GM18526 (cell line): ENCODE measurements around the gene OR2G3.

Experiments
- POLR2A ChIP-seq: IDR thresholded peaks from 3 replicates; pipeline ENCODE4 v1.6.1; 2011; ENCODE audit not compliant: insufficient read length; ENCODE audit errors: extremely low read depth

Gene OR2G3

GRCh38 chr1:247605286-247605685 lies at the start of gene OR2G3:
Gene OR2G3, plus strand, starts transcription at chr1:247605586. Its CDS starts 0 bp downstream, at chr1:247605586.
- TF ChIP-seq POLR2A: no peak

- no peak for TF ChIP-seq POLR2A
Observed at GRCh38 chr1:247557926-247558674, 47.3 kb upstream of the OR2G3 start.

GRCh38 chr1:247561711-247562110 lies 43.7 kb upstream of the OR2G3 start:
- no peak for TF ChIP-seq POLR2A

GRCh38 chr1:247562198-247562597 lies 43.2 kb upstream of the OR2G3 start:
- TF ChIP-seq POLR2A: no peak

- no peak for TF ChIP-seq POLR2A
Observed at GRCh38 chr1:247574236-247574635, 31.1 kb upstream of the OR2G3 start.

GRCh38 chr1:247574664-247575063 lies 30.7 kb upstream of the OR2G3 start:
- no peak for TF ChIP-seq POLR2A

GRCh38 chr1:247576514-247576913 lies 28.9 kb upstream of the OR2G3 start:
- no peak for TF ChIP-seq POLR2A

GRCh38 chr1:247578946-247579460 lies 26.4 kb upstream of the OR2G3 start:
- no peak for TF ChIP-seq POLR2A

GRCh38 chr1:247588060-247588459 lies 17.3 kb upstream of the OR2G3 start, which contains the start of gene OR2G2:
Gene OR2G2, plus strand, starts transcription at chr1:247588360. Its CDS starts 0 bp downstream, at chr1:247588360.
- no peak for TF ChIP-seq POLR2A

- no peak for TF ChIP-seq POLR2A
Observed at GRCh38 chr1:247613405-247613804, 8.0 kb downstream of the OR2G3 start.

GRCh38 chr1:247614625-247615024 lies 9.2 kb downstream of the OR2G3 start:
- TF ChIP-seq POLR2A: no peak

GRCh38 chr1:247627951-247628350 lies 22.6 kb downstream of the OR2G3 start:
- no peak for TF ChIP-seq POLR2A

GRCh38 chr1:247638011-247638410 lies 32.6 kb downstream of the OR2G3 start:
- TF ChIP-seq POLR2A: no peak

- TF ChIP-seq POLR2A: no peak
Observed at GRCh38 chr1:247638781-247639180, 33.4 kb downstream of the OR2G3 start.

GRCh38 chr1:247639381-247639981 lies 34.1 kb downstream of the OR2G3 start:
- no peak for TF ChIP-seq POLR2A

- no peak for TF ChIP-seq POLR2A
Observed at GRCh38 chr1:247642742-247643141, 37.4 kb downstream of the OR2G3 start.
